AG09309 (cell line): Measurements from ENCODE around the gene CDC42BPB.

ENCODE experiments used
- DNase-seq: peaks from one replicate; pipeline ENCODE4 v3.0.0-alpha.2; 2010; ENCODE audit warnings: low read depth
- H3K4me3 ChIP-seq: 2 replicates; pipeline ENCODE4 v1.5.1; 2011; ENCODE audit warnings: mild to moderate bottlenecking, low read depth, low read length, moderate library complexity; ENCODE audit not compliant: control insufficient read depth
- TF ChIP-seq, protein P1 (sequence below): IDR thresholded peaks from 2 replicates; pipeline ENCODE4 v1.5.1; 2011; ENCODE audit warnings: mild to moderate bottlenecking, low read depth, low read length, inconsistent platforms; ENCODE audit not compliant: insufficient read depth, control insufficient read depth; ENCODE audit errors: missing control alignments

Gene CDC42BPB

GRCh38 chr14:103102689-103103260 lies 45.4 kb upstream of the CDC42BPB start:
- no peak overlapping the region for H3K4me3 ChIP-seq
- no peak for DNase-seq
- TF ChIP-seq, protein P1, sequence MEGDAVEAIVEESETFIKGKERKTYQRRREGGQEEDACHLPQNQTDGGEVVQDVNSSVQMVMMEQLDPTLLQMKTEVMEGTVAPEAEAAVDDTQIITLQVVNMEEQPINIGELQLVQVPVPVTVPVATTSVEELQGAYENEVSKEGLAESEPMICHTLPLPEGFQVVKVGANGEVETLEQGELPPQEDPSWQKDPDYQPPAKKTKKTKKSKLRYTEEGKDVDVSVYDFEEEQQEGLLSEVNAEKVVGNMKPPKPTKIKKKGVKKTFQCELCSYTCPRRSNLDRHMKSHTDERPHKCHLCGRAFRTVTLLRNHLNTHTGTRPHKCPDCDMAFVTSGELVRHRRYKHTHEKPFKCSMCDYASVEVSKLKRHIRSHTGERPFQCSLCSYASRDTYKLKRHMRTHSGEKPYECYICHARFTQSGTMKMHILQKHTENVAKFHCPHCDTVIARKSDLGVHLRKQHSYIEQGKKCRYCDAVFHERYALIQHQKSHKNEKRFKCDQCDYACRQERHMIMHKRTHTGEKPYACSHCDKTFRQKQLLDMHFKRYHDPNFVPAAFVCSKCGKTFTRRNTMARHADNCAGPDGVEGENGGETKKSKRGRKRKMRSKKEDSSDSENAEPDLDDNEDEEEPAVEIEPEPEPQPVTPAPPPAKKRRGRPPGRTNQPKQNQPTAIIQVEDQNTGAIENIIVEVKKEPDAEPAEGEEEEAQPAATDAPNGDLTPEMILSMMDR, result no peak

GRCh38 chr14:103101963-103102688 lies 44.8 kb upstream of the CDC42BPB start:
- no peak overlapping the region for H3K4me3 ChIP-seq
- TF ChIP-seq, protein P1, result no peak
- no peak for DNase-seq

- H3K4me3 ChIP-seq, result no peak overlapping the region
- TF ChIP-seq, protein P1, result no peak
- DNase-seq, result no peak
Observed at GRCh38 chr14:103101257-103101962, 44.1 kb upstream of the CDC42BPB start.

DNA sequence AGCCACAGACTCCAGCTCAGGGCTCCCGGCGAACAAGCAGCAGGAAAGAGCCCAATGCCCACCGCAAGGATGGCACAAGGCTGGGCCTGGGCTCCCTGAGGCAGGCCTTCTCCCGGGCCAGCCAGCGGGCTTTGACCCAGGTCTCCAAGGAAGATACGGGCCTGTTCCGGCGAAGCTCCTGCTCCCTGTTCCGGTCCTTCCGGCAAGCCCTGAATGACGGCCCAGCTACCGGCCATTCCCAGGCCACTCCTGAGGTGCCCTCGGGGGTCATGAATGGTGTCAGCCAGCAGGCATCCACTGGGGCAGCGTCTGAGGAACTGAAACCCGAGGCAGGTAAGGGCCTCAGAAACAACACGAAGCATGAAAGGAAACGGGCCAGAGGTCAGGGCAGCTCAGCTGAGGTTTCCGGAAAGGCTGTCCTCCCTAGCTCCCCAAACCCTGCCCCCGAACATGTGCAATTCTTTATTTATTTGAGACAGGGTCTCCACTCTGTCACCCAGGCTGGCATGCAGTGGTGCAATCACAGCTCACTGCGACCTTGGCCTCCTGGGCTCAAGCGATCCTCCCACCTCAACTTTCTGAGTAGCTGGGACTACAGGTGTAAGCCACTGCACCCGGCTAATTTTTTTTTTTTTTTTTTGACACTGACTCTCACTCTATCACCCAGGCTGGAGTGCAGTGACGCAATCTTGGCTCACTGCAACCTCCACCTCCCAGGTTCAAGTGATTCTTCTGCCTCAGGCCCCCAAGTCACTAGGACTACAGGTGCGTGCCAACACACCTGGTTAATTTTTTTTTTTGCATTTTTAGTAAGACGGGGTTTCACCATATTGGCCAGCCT lies 43.2 kb upstream of the CDC42BPB start:
- TF ChIP-seq, protein P1, result no peak
- no peak overlapping the region for H3K4me3 ChIP-seq
- DNase-seq, result no peak

GRCh38 chr14:103099733-103100280 lies 42.5 kb upstream of the CDC42BPB start:
- H3K4me3 ChIP-seq, result no peak overlapping the region
- no peak for DNase-seq
- TF ChIP-seq, protein P1, result no peak
